Natural killer cell (primary cell): Measurements from ENCODE around the gene CTNND1. TPM values are rescaled to one million over a fixed set of nuclear protein-coding genes. Genes with fewer than 3 reads are reported as not detected.
"Not testable (repeated sequence)": the region's sequence is repeated elsewhere in the genome, so short reads cannot be mapped to it uniquely, and the experiment has no call there.

Experiments
- ATAC-seq, 3 donors: fragments of 150-1000 bp in 2 of 3; fragments of 200-7000 bp in 1 of 3; cut with Tn5 transposase; 1 replicate in 1 of 3; 2 replicates in 2 of 3; pipeline ENCODE4 v1.10.0; 2021; ENCODE audit warnings: mild to moderate bottlenecking in 2 of 3, moderate library complexity in 2 of 3
- DNase-seq, 2 donors: peaks; one replicate each; pipeline versions ENCODE4 v3.0.0 to v3.0.0-alpha.2; 2013 to 2021; ENCODE audit warnings: mixed read lengths in 1 of 2
- H3K27ac ChIP-seq: one replicate; pipeline ENCODE4 v1.5.1; 2013; ENCODE audit warnings: mild to moderate bottlenecking, low read length
- H3K27me3 ChIP-seq: one replicate; pipeline ENCODE4 v1.6.1; 2013; ENCODE audit warnings: low read length; ENCODE audit not compliant: control insufficient read depth, insufficient read depth
- H3K36me3 ChIP-seq: one replicate; pipeline ENCODE4 v1.6.1; 2013; ENCODE audit warnings: low read length; ENCODE audit not compliant: control insufficient read depth, insufficient read depth
- H3K4me1 ChIP-seq: one replicate; pipeline ENCODE4 v1.6.1; 2013; ENCODE audit warnings: low read length; ENCODE audit not compliant: control insufficient read depth, insufficient read depth
- H3K4me3 ChIP-seq: one replicate; pipeline ENCODE4 v1.5.1; 2013; ENCODE audit warnings: low read length
- H3K9me3 ChIP-seq: one replicate; pipeline ENCODE4 v1.6.1; 2013; ENCODE audit warnings: low read length; ENCODE audit not compliant: control insufficient read depth, insufficient read depth
- H3K27ac Mint-ChIP-seq, 2 donors: one replicate each; pipeline ENCODE4 v1.8.0; 2022; ENCODE audit warnings: mild to moderate bottlenecking in 2 of 2, mixed read lengths in 2 of 2, moderate library complexity in 1 of 2
- H3K27me3 Mint-ChIP-seq, 2 donors: one replicate each; pipeline ENCODE4 v1.8.0; 2022; ENCODE audit warnings: low read depth in 2 of 2, mixed read lengths in 2 of 2
- H3K36me3 Mint-ChIP-seq: one replicate; pipeline ENCODE4 v1.8.0; 2022; ENCODE audit warnings: mixed read lengths
- H3K4me1 Mint-ChIP-seq, 2 donors: one replicate each; pipeline ENCODE4 v1.8.0; 2022; ENCODE audit warnings: mixed read lengths in 2 of 2
- H3K4me3 Mint-ChIP-seq: one replicate; pipeline ENCODE4 v1.8.0; 2022; ENCODE audit warnings: mild to moderate bottlenecking, moderate library complexity, mixed read lengths
- H3K9me3 Mint-ChIP-seq, 2 donors: one replicate each; pipeline ENCODE4 v1.8.0; 2022; ENCODE audit warnings: mixed read lengths in 2 of 2
- WGBS: methylation state at CpG from one replicate; pipeline ENCODE4 v1.1.7; 2013; ENCODE audit warnings: missing lambda C conversion rate; ENCODE audit not compliant: insufficient coverage; 5-methylcytosine and 5-hydroxymethylcytosine counted together
- intact Hi-C: fragments of 100-400 bp; cut with micrococcal nuclease; formaldehyde crosslinking; loops from one replicate; pipeline ENCODE4 v1.14.2; 2022
- total RNA-seq, 4 donors: library from RNA; stranded (reverse); fragments of 120-200 nt in 1 of 4; gene quantifications; one replicate each; pipeline versions ENCODE4 v1.2.3 to v1.2.4, GENCODE V29; 2013 to 2022
- TF ChIP-seq, protein P1 (sequence below): fragments of 200-600 bp; IDR thresholded peaks from one replicate; pipeline ENCODE4 v1.8.0; 2022; ENCODE audit warnings: antibody characterized with exemption

The CTNND1 gene, protein sequence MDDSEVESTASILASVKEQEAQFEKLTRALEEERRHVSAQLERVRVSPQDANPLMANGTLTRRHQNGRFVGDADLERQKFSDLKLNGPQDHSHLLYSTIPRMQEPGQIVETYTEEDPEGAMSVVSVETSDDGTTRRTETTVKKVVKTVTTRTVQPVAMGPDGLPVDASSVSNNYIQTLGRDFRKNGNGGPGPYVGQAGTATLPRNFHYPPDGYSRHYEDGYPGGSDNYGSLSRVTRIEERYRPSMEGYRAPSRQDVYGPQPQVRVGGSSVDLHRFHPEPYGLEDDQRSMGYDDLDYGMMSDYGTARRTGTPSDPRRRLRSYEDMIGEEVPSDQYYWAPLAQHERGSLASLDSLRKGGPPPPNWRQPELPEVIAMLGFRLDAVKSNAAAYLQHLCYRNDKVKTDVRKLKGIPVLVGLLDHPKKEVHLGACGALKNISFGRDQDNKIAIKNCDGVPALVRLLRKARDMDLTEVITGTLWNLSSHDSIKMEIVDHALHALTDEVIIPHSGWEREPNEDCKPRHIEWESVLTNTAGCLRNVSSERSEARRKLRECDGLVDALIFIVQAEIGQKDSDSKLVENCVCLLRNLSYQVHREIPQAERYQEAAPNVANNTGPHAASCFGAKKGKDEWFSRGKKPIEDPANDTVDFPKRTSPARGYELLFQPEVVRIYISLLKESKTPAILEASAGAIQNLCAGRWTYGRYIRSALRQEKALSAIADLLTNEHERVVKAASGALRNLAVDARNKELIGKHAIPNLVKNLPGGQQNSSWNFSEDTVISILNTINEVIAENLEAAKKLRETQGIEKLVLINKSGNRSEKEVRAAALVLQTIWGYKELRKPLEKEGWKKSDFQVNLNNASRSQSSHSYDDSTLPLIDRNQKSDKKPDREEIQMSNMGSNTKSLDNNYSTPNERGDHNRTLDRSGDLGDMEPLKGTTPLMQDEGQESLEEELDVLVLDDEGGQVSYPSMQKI
- total RNA-seq, result 10 to 100 TPM; 17.1 to 17.7 (median 17.3) TPM
- 23.0 TPM for total RNA-seq (2013)

DNA sequence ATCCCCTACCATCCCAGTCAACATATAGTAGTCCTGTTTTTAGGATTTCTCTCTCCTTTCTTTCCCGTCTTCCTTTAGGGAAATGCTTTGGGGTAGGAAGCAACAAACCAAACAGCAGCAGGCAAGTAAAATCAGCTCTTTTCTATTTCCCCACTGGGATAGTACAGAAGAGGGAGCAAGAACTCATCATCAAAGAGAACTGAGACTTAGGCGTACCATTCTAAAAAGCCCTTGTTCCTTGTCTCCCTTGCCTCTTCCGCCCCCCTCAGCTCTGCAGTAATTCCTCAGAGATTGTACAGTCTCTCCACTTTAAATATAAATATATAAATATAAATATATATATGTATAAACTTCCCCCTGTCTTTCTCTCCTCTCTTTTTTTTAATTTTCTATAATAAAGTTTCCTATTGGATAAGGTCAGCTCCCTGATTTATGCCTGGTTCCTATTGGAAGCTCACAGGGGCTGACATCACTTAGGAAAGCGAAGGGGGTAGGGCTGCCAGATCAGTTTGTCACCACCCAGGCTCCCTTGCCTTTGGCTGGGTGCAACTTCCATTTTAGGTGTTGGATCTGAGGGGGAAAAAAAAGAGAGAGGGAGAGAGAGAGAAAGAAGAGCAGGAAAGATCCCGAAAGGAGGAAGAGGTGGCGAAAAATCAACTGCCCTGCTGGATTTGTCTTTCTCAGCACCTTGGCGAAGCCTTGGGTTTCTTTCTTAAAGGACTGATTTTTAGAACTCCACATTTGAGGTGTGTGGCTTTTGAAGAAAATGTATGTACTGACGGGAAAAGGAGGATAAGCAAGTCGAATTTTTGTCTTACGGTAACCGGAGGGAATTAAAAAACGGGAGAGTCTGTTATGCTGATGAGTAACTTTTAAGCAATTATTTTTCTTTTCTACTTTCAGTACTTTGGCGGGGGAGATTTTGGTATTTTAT is at the start of gene CTNND1:
Gene CTNND1, plus strand, starts transcription at position 502 of the 934 bp plus-strand sequence. CDS start 29,677 bp downstream, outside the sequence.
- WGBS, result 29% methylated on average over 9 of the region's 13 CpGs
- intact Hi-C loops, result no loop called here

DNA sequence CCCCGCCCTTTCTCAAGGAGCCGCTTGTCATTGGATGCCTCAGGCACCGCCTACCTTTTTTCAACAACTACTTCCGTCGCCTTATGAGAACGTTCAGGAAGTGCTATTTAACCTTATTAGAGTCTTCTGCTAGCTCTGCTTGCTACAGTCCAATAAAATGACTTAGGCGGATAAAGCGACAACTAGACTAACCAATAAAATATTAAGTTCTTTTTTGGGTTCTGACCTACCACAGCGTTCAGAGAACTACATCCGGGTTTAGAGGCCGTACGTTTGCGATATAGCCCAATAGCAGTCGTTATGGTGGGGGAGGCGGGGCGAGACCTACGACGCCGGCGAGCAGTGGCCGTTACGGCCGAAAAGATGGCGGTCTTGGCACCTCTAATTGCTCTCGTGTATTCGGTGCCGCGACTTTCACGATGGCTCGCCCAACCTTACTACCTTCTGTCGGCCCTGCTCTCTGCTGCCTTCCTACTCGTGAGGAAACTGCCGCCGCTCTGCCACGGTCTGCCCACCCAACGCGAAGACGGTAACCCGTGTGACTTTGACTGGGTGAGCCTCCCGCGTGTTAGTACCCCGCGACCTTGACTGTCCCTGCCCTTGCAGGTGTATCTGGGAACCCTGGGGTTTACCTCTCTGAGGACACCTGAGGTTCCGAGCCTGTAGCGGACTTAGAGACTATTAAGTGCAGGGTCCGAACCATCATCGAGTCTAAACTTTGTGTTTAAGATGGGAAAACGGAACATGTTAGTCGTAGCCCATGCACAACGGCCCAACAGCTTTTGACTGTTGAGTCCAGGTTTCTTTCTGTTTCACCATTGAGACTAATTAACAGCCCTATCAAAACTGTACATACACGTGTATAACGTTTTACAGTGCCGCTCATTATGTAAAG is 49.1 kb upstream of the CTNND1 start, which contains the start of gene TMX2:
Gene TMX2, plus strand, starts transcription at position 338 of the 895 bp plus-strand sequence. Its CDS starts 26 bp downstream, at position 364.
- Histone ChIP-seq H3K27me3 (no peaks in the 10 kb centered on the region), H3K27ac (peak within 1 kb of the TSS; percentile 73), H3K4me1 (peaks cover 19% of the 10 kb centered on the region), H3K36me3 (no peaks in the 10 kb centered on the region), H3K9me3 (no peaks in the 10 kb centered on the region), H3K4me3 (peak within 1 kb of the TSS; percentile 72)
- intact Hi-C loops, result loop anchor here (1.0 to 2.0 kb wide), 6 partner anchors 29 to 866 kb away; partner anchors contain the start of genes CLP1, SELENOH, TIMM10 and ZFP91
- Mint-ChIP-seq H3K4me1 (peaks cover 36 to 41% of the 10 kb centered on the region in 2 donors), H3K36me3 (no peaks in the 10 kb centered on the region), H3K27ac (peak within 1 kb of the TSS; percentile 93 to 94), H3K4me3 (peak within 1 kb of the TSS; percentile 96), H3K27me3 (no peaks in the 10 kb centered on the region), H3K9me3 (no peaks in the 10 kb centered on the region)
- WGBS, result under 1% methylated on average over 50 of the region's 53 CpGs
- TF ChIP-seq, protein P1, sequence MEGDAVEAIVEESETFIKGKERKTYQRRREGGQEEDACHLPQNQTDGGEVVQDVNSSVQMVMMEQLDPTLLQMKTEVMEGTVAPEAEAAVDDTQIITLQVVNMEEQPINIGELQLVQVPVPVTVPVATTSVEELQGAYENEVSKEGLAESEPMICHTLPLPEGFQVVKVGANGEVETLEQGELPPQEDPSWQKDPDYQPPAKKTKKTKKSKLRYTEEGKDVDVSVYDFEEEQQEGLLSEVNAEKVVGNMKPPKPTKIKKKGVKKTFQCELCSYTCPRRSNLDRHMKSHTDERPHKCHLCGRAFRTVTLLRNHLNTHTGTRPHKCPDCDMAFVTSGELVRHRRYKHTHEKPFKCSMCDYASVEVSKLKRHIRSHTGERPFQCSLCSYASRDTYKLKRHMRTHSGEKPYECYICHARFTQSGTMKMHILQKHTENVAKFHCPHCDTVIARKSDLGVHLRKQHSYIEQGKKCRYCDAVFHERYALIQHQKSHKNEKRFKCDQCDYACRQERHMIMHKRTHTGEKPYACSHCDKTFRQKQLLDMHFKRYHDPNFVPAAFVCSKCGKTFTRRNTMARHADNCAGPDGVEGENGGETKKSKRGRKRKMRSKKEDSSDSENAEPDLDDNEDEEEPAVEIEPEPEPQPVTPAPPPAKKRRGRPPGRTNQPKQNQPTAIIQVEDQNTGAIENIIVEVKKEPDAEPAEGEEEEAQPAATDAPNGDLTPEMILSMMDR, result no peak
- DNase-seq (peak; percentile 86 to 96), ATAC-seq (peak; percentile 88 to 96 (median 89))

More for the DNA sequence above, at the start of gene CTNND1:
- Mint-ChIP-seq H3K4me1 (peaks cover 5 to 11% of the 10 kb centered on the region in 2 donors), H3K27ac (peak within 1 kb of the TSS in 1 of 2 donors; percentile 72), H3K9me3 (no peaks in the 10 kb centered on the region), H3K27me3 (peaks cover 8 to 18% of the 10 kb centered on the region in 2 donors), H3K36me3 (no peaks in the 10 kb centered on the region), H3K4me3 (peak within 1 kb of the TSS; percentile 32)
- H3K4me3 ChIP-seq, result peak within 1 kb of the TSS; percentile 22
- no peaks in the 10 kb centered on the region for H3K36me3 ChIP-seq
- H3K4me1 ChIP-seq, result no peaks in the 10 kb centered on the region
- H3K27me3 ChIP-seq, result no peaks in the 10 kb centered on the region
- DNase-seq (no peak), ATAC-seq (peak in 1 of 3 donors; percentile 40)
- no peaks in the 10 kb centered on the region for H3K9me3 ChIP-seq
- TF ChIP-seq, protein P1, result no peak
- no peak within 1 kb of the TSS for H3K27ac ChIP-seq

DNA sequence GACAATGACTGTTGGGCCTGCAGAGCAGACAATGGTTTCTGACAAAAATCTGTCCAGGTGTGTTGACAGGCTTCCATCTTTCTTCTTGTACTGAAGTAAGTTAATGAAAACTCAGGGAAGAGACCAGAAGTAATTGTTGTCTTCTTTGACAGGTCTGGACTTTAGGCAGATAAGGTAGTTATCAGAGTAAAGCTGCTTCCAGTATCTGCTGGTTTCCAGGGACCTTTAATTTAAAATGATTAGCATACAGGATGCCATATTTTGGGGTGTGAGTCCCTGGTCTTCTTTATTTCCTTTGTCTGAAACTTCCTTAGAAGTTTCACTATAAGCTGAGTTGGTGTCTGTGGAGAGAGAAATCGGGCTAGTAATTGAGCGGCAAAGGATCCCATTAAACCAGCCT is 47.8 kb upstream of the CTNND1 start:
- Histone ChIP-seq H3K4me3 (no peak overlapping the region), H3K9me3 (no peaks in the 10 kb centered on the region), H3K27ac (no peak overlapping the region), H3K27me3 (no peaks in the 10 kb centered on the region), H3K4me1 (peaks cover 19% of the 10 kb centered on the region), H3K36me3 (no peaks in the 10 kb centered on the region)
- intact Hi-C loops, result loop anchor here (2.0 kb wide), 1 partner anchor 865 kb away; the partner anchor contains the start of gene ZFP91
- Mint-ChIP-seq H3K4me1 (peaks cover 30 to 41% of the 10 kb centered on the region in 2 donors), H3K36me3 (no peaks in the 10 kb centered on the region), H3K27me3 (no peaks in the 10 kb centered on the region), H3K27ac (peak overlapping the region; percentile 93 to 94), H3K9me3 (no peaks in the 10 kb centered on the region), H3K4me3 (peak overlapping the region; percentile 96)
- TF ChIP-seq, protein P1, result no peak
- ATAC-seq (no peak), DNase-seq (no peak)
- 97% methylated on average over 2 of the region's 2 CpGs for WGBS

DNA sequence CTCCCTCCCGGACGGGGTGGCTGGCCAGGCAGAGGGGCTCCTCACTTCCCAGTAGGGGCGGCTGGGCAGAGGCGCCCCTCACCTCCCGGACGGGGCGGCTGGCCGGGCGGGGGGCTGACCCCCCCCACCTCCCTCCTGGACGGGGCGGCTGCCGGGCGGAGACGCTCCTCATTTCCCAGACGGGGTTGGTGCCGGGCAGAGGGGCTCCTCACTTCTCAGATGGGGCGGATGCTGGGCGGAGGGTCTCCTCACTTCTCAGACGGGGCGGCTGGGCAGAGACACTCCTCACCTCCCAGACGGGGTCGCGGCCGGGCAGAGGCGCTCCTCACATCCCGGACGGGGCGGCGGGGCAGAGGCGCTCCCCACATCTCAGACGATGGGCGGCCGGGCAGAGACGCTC is 44.9 kb upstream of the CTNND1 start:
- H3K9me3 ChIP-seq, H3K27ac ChIP-seq, H3K4me3 ChIP-seq, H3K36me3 ChIP-seq, H3K27me3 Mint-ChIP-seq, H3K27me3 ChIP-seq, H3K27ac Mint-ChIP-seq, H3K4me3 Mint-ChIP-seq, DNase-seq, ATAC-seq, H3K9me3 Mint-ChIP-seq, intact Hi-C loops, H3K36me3 Mint-ChIP-seq: not testable (repeated sequence)
- peaks cover 24 to 26% of the 10 kb centered on the region in 2 donors for H3K4me1 Mint-ChIP-seq
- 98% methylated on average over 14 of the region's 34 CpGs for WGBS
- peaks cover 11% of the 10 kb centered on the region for H3K4me1 ChIP-seq
